ENCODE measurements around the gene GRIK1. TPM values are rescaled to one million over a fixed set of nuclear protein-coding genes. Genes with fewer than 3 reads are reported as not detected.

Gene GRIK1
- total RNA-seq, 1 donor, result not detected

DNA sequence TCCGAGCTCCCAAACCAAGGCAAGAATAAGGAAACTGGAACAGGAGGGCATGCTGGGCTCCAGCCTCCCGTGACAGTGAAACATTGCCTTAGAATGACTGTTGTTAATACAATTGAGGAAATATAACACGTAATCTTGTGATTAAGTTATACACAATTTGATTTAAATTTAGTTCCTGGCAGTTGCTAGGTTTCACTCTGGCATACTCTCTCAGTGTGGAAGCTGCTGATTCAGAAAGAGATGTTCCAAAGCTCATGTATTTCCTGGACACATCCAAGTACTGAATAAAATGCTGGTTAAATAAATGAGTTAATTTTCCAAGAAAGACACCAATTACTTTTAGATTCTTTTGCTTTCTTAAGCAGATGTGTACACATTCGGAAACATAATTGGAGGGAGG lies 176.1 kb downstream of the GRIK1 start:
- H3K36me3 ChIP-seq (ENCODE audit: insufficient read depth, low read length), result no peaks in the 10 kb centered on the region
- no peaks in the 10 kb centered on the region for H3K4me1 ChIP-seq (ENCODE audit: insufficient read depth, low read length)
- no peak overlapping the region for H3K27ac ChIP-seq (ENCODE audit: low read depth, low read length)
- DNase-seq (ENCODE audit: insufficient read length, low spot score, missing footprints), result no peak
- no peak overlapping the region for H3K4me3 ChIP-seq (ENCODE audit: insufficient read depth, low read length)
- H2AFZ ChIP-seq (ENCODE audit: low read length), result no peak overlapping the region
- TF ChIP-seq CTCF (IDR thresholded peaks at IDR 0.05; ENCODE audit: extremely low read depth, low read depth, low read length), result no peak
- H4K20me1 ChIP-seq (ENCODE audit: insufficient read depth, low read length), result no peaks in the 10 kb centered on the region
- H3K9me3 ChIP-seq (ENCODE audit: low read depth, low read length), result no peaks in the 10 kb centered on the region
- H3K79me2 ChIP-seq (ENCODE audit: insufficient read depth, low read length), result no peaks in the 10 kb centered on the region
- no peaks in the 10 kb centered on the region for H3K27me3 ChIP-seq (ENCODE audit: insufficient read depth, low read length)
- no peak overlapping the region for H3K4me2 ChIP-seq (ENCODE audit: insufficient read depth, low read length)

DNA sequence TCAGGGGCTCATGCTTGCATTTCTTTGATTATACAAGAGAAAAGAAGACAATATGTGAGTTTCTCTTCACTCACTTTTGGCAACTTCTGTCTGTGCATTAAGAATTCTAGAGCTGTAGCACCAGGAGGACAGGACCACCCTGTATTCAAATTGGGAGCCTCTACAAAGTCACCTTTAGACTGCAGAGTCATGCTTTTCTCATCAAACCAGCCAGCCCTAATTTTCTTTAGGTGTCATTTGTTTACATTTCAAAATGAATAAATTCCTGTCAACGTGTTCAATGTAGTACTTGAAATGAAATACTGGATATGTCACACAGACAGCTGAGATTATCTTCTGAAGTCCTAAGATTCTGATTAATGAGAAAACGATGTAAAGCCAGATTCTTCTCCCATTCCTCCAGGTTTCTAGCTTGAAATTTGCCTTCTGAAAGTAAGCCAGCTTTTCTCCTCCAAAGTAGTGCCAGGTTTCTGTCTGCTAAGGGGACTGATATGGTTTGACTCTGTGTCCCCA lies 177.2 kb downstream of the GRIK1 start:
- no peaks in the 10 kb centered on the region for H3K4me1 ChIP-seq (ENCODE audit: insufficient read depth, low read length)
- H3K36me3 ChIP-seq (ENCODE audit: insufficient read depth, low read length), result no peaks in the 10 kb centered on the region
- no peak overlapping the region for H3K27ac ChIP-seq (ENCODE audit: low read depth, low read length)
- no peak for DNase-seq (ENCODE audit: insufficient read length, low spot score, missing footprints)
- no peak overlapping the region for H3K4me2 ChIP-seq (ENCODE audit: insufficient read depth, low read length)
- H3K27me3 ChIP-seq (ENCODE audit: insufficient read depth, low read length), result peaks cover 3% of the 10 kb centered on the region
- no peaks in the 10 kb centered on the region for H3K9me3 ChIP-seq (ENCODE audit: low read depth, low read length)
- H3K4me3 ChIP-seq (ENCODE audit: insufficient read depth, low read length), result no peak overlapping the region
- TF ChIP-seq CTCF (IDR thresholded peaks at IDR 0.05; ENCODE audit: extremely low read depth, low read depth, low read length), result no peak
- H4K20me1 ChIP-seq (ENCODE audit: insufficient read depth, low read length), result no peaks in the 10 kb centered on the region
- no peak overlapping the region for H2AFZ ChIP-seq (ENCODE audit: low read length)
- no peaks in the 10 kb centered on the region for H3K79me2 ChIP-seq (ENCODE audit: insufficient read depth, low read length)

- DNase-seq (ENCODE audit: insufficient read length, low spot score, missing footprints), result no peak
- Histone ChIP-seq H3K4me3 (ENCODE audit: insufficient read depth, low read length) (no peak overlapping the region), H3K27ac (ENCODE audit: low read depth, low read length) (no peak overlapping the region), H3K27me3 (ENCODE audit: insufficient read depth, low read length) (peaks cover 10% of the 10 kb centered on the region), H2AFZ (ENCODE audit: low read length) (no peak overlapping the region), H3K9me3 (ENCODE audit: low read depth, low read length) (no peaks in the 10 kb centered on the region), H3K4me1 (ENCODE audit: insufficient read depth, low read length) (no peaks in the 10 kb centered on the region), H4K20me1 (ENCODE audit: insufficient read depth, low read length) (no peaks in the 10 kb centered on the region), H3K79me2 (ENCODE audit: insufficient read depth, low read length) (no peaks in the 10 kb centered on the region), H3K36me3 (ENCODE audit: insufficient read depth, low read length) (no peaks in the 10 kb centered on the region), H3K4me2 (ENCODE audit: insufficient read depth, low read length) (no peak overlapping the region)
- no peak for TF ChIP-seq CTCF (IDR thresholded peaks at IDR 0.05; ENCODE audit: extremely low read depth, low read depth, low read length)
Measured at GRCh38 chr21:29753216-29753615, 186.6 kb downstream of the GRIK1 start.

DNA sequence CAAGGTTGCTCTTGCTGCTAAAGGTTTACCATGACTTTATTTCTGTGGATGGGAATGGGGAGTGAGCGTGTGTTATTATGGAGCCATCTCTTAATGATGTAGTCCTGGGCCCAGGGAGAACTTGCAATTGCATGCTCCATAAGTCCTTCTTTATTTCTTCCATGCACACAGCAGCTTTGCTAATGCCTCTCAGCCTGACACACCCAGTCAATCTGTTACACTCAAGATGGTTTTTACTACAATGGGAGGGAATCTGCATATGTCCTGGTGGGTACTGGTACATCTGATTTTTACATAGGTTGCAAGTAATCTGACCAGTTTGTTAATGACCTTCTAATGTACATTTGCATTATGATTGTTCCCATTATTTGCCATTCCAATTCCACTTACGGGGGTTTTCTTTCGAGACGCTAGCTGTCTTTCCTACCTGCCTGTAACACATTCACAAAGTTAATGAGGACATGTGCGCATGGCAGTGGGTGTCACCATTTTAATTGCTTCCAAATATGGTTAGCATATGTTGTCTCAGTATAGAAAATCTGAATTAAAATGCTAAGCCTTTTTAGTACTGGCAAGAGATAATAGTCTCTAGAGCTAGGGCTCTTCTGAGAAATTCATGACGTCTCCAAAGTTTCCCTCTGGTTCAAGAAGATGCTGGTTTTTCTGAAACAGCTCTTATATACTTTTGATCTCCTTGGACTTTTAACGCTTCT lies 188.2 kb downstream of the GRIK1 start:
- H4K20me1 ChIP-seq (ENCODE audit: insufficient read depth, low read length), result no peaks in the 10 kb centered on the region
- no peak overlapping the region for H3K4me2 ChIP-seq (ENCODE audit: insufficient read depth, low read length)
- no peak overlapping the region for H2AFZ ChIP-seq (ENCODE audit: low read length)
- H3K36me3 ChIP-seq (ENCODE audit: insufficient read depth, low read length), result no peaks in the 10 kb centered on the region
- peaks cover 7% of the 10 kb centered on the region for H3K27me3 ChIP-seq (ENCODE audit: insufficient read depth, low read length)
- no peak for TF ChIP-seq CTCF (IDR thresholded peaks at IDR 0.05; ENCODE audit: extremely low read depth, low read depth, low read length)
- no peak overlapping the region for H3K27ac ChIP-seq (ENCODE audit: low read depth, low read length)
- no peaks in the 10 kb centered on the region for H3K9me3 ChIP-seq (ENCODE audit: low read depth, low read length)
- H3K4me1 ChIP-seq (ENCODE audit: insufficient read depth, low read length), result no peaks in the 10 kb centered on the region
- peak; percentile 47 for DNase-seq (ENCODE audit: insufficient read length, low spot score, missing footprints)
- H3K4me3 ChIP-seq (ENCODE audit: insufficient read depth, low read length), result no peak overlapping the region
- no peaks in the 10 kb centered on the region for H3K79me2 ChIP-seq (ENCODE audit: insufficient read depth, low read length)
